GM12864 (cell line): ENCODE results near the gene BMPR1B.

Experiments used
- DNase-seq: peaks from one replicate; pipeline ENCODE4 v3.0.0-alpha.2; 2011; ENCODE audit warnings: low read depth
- H3K4me3 ChIP-seq: 2 replicates; pipeline ENCODE4 v1.5.1; 2011; ENCODE audit warnings: mild to moderate bottlenecking, low read depth, low read length, control low read depth
- TF ChIP-seq, protein P1 (sequence below): IDR thresholded peaks from 2 replicates; pipeline ENCODE4 v1.5.1; 2011; ENCODE audit warnings: low read depth, mild to moderate bottlenecking, moderate library complexity, low read length, control low read depth, inconsistent platforms; ENCODE audit errors: missing control alignments

BMPR1B gene

DNA sequence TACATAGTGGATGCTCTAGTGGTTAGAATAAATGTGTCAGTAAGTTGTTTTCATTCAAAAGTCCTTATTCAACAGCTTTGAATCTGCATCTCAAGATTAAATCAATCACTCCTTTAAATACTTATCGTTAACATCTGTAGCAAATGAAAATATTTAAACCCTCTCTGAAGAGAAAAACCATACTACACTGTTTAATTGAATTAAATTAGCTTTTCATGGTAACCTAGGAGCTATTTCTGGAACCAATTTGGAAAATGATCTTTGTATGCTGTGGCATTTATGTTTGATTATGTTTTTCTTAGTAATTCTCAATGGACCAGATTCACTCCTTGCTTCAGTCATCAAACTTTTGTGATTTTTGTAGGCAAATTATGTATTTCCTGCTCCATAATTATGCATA, 9.7 kb downstream of the BMPR1B start:
- DNase-seq, result no peak
- no peak overlapping the region for H3K4me3 ChIP-seq
- TF ChIP-seq, protein P1, sequence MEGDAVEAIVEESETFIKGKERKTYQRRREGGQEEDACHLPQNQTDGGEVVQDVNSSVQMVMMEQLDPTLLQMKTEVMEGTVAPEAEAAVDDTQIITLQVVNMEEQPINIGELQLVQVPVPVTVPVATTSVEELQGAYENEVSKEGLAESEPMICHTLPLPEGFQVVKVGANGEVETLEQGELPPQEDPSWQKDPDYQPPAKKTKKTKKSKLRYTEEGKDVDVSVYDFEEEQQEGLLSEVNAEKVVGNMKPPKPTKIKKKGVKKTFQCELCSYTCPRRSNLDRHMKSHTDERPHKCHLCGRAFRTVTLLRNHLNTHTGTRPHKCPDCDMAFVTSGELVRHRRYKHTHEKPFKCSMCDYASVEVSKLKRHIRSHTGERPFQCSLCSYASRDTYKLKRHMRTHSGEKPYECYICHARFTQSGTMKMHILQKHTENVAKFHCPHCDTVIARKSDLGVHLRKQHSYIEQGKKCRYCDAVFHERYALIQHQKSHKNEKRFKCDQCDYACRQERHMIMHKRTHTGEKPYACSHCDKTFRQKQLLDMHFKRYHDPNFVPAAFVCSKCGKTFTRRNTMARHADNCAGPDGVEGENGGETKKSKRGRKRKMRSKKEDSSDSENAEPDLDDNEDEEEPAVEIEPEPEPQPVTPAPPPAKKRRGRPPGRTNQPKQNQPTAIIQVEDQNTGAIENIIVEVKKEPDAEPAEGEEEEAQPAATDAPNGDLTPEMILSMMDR, result no peak

DNA sequence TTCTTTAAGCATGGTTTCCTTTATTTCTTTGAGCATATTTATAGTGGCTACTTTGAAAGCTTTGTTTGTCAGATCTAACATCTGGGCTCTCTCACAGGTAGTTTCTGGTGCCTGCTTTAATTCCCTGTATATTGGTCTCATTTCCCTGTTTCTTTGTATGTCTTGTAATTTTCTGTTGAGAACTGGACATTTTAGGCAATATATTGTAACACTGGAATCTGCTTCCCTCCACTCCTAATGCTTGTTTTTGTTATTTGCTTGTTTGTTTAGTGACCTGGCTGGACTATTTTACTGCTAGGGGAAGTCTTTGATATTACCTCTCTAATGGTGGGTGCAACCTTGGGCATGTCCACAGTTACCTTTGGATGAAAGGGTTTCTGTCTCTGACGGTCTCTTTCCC, 25.0 kb downstream of the BMPR1B start:
- DNase-seq, result no peak
- TF ChIP-seq, protein P1, result no peak
- H3K4me3 ChIP-seq, result no peak overlapping the region

DNA sequence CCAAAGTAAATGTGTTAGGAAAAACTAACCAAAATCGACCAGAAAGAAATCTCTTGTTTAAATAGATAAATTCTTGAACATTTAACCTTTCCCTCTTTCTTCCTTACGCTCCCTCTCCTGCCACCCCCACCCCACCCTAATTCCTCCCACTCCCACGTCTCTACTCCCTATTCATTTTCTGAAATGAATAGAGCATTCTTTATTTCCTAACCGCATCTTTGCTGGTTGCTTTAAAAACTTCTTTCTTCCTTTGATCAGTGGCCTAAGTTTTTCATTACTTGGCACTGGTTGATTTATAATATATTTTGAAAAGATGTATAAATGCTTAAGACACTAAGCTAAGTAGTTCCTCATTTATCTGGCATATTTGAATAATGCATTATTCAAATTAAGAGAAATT, 33.9 kb downstream of the BMPR1B start:
- DNase-seq, result no peak
- TF ChIP-seq, protein P1, result no peak
- no peak overlapping the region for H3K4me3 ChIP-seq

DNA sequence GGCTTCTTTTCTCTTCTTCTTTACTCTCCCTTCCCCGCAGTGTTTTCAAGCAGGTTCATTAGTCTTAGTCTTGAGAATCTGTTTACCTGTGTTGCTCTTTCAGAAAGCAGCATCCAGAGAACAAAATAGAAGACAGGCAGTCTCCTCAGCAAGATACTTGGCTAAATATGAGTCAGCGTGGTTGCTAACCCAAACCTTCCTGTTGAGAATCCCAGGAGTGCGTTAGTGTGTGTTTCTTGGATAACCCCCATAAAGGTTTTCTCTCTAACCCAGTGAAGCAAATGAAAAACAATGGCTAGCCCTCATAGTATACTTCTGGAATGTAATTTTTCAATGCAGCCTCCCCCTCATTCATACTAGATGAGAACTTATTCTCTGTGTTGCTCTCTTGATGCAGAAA, 41.1 kb downstream of the BMPR1B start:
- no peak for DNase-seq
- TF ChIP-seq, protein P1, result no peak
- no peak overlapping the region for H3K4me3 ChIP-seq

DNA sequence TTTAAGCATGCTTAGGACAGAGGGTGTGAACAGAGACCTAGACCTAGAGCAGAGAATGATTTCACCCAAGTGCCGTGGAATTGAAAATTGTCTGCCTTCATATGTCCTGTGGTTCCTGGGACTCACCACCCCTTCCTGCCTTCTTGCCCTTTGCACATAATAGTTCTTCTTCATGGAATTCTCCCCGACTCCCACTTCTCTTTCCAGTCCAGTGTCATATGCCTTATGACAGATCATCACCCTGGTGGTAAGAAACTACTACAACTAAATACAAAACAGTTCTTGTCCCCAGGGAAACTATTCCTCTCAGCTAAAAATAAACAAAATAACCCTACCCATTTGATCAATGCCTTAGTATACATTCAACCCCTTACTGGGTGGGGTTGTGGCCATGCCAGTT, 43.3 kb downstream of the BMPR1B start:
- H3K4me3 ChIP-seq, result no peak overlapping the region
- DNase-seq, result no peak
- TF ChIP-seq, protein P1, result no peak

DNA sequence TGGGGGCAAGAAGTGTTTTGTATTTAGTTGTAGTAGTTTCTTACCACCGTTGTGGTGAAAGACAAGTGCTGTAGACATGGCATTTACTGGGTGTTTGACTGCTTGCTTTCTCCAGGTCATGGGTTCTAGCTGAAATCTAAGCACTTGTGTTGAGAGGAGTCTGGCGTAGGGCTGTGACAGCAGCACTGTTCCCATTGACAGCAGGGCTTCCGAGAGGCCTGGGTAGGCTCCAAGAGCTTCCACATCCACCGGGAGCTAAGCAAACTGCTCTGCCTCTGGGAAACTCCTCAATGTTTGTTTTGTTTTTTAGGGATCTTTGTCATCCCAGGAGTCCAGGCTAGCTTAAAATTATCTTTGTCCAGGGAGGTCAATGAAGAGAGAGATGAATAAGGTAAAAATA, 44.3 kb downstream of the BMPR1B start:
- TF ChIP-seq, protein P1, result no peak
- DNase-seq, result no peak

DNA sequence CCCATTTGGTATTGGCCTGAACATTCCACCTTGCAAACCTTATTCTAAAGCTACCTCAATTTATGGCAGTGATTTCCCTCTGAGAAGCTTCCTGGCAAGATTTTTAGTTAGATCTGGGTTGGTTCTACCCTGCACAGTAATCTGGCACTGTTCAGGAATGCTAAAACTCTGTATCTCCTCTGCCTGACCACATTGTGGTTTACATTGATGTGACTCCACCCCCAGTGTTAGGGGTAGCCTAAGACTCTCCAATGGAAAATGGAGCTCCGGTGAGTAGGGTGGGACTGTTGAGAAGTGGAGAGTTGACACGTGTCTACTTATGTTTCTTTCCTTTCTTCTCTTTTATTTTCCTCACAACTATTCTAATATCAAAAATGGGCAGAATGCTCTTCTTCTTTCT, 45.4 kb downstream of the BMPR1B start:
- TF ChIP-seq, protein P1, result no peak
- DNase-seq, result no peak
- H3K4me3 ChIP-seq, result no peak overlapping the region

More for the DNA sequence above, 44.3 kb downstream of the BMPR1B start:
- no peak overlapping the region for H3K4me3 ChIP-seq
